Heart left ventricle (tissue), 13 donors: ENCODE results near the gene VGLL4.

Experiments
- CTCF ChIP-seq, 12 donors: fragments of 200-600 bp; sonication (generic) in 4 of 12; IDR thresholded peaks; one replicate each; pipeline versions ENCODE4 v1.5.0 to v1.8.0; 2018 to 2022; ENCODE audit warnings: antibody characterized with exemption in 12 of 12, mild to moderate bottlenecking in 5 of 12
- POLR2A ChIP-seq, 2 donors: fragments of 450-650 bp; IDR thresholded peaks; one replicate each; pipeline ENCODE4 v1.6.1; 2017; ENCODE audit warnings: antibody characterized with exemption in 2 of 2, mild to moderate bottlenecking in 2 of 2, moderate library complexity in 2 of 2
- donor health status: ischemic (EF 13 %, LVEDD 7.1; RV severe dilation, severe dysfunction).
- donor health status: DM: no; HTN: yes; CAD: no.
- donor health status: DM: no; HTN: no; CAD: no.
- donor health status: ischemic (EF 25% LVEDD 6.9; RV normal size, moderate dysfunction).
- donor health status: ischemic (EF 25% LVEDD 5.7; RV mildly dilated, moderate dysfunction).
- donor health status: ischemic (EF 35%, LVEDD 5.7; RV mildly dilated, moderate dysfunction).
- donor health status: nonischemic (EF 11% LVEDD 7.7; RV severe dilation, severe dysfunction).
- donor health status: DM: yes; HTN: yes; CAD: no.
- donor health status: PGD.
- donor health status: ischemic (EF 29% LVEDD 5.4; RV normal size, mild dysfunction).
- donor health status: nonischemic (EF 23%, LVEDD 6.1; RV moderate dilation, normal function).

GRCh38 chr3:11513817-11514135, 129.9 kb downstream of the VGLL4 start:
- no peak for TF ChIP-seq POLR2A (IDR thresholded peaks at IDR 0.05)
- TF ChIP-seq CTCF (IDR thresholded peaks at IDR 0.05), result no peak
